ENCODE data around the gene OTX2. TPM values are rescaled to one million over a fixed set of nuclear protein-coding genes. Genes with fewer than 3 reads are reported as not detected.

OTX2 gene
- total and polyA plus RNA-seq, 2 donors from 2014 or later = not detected

DNA sequence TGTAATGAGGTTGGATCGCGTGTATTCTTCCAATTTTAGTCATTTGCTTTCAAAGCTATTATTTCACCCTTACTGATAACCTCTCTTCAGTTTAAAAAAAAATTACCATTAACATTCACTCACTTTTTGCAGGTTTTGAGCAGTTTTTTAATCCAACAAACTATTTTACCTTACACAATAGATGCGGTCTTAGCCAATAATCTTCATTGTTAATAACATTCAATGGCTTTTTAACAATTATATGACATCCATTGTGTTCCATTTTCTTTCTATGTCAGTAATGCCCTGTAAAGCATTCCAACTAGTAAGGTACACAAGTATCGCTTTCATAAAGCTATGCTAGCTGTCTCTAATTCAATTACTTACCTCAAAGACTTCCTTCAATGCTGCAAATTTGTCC, 18.9 kb upstream of the OTX2 start:
- no peak overlapping the region for H3K9ac ChIP-seq (ENCODE audit: low read length in 3 of 3)
- H3K4me3 ChIP-seq (ENCODE audit: low read length in 3 of 3) = no peak overlapping the region
- H3K27me3 ChIP-seq (ENCODE audit: control insufficient read depth, insufficient read depth, low read length) = no peaks in the 10 kb centered on the region
- FAIRE-seq = no peak
- no peak overlapping the region for H3K27ac ChIP-seq (ENCODE audit: low read depth in 2 of 2, low read length in 2 of 2)
- no peaks in the 10 kb centered on the region for H3K9me3 ChIP-seq (ENCODE audit: control insufficient read depth in 2 of 3, insufficient read depth in 1 of 3, low read length in 3 of 3)
- no peaks in the 10 kb centered on the region for H3K4me1 ChIP-seq (ENCODE audit: control insufficient read depth in 2 of 3, insufficient read depth in 2 of 3, low read depth in 1 of 3, low read length in 3 of 3)
- TF ChIP-seq, protein P1, sequence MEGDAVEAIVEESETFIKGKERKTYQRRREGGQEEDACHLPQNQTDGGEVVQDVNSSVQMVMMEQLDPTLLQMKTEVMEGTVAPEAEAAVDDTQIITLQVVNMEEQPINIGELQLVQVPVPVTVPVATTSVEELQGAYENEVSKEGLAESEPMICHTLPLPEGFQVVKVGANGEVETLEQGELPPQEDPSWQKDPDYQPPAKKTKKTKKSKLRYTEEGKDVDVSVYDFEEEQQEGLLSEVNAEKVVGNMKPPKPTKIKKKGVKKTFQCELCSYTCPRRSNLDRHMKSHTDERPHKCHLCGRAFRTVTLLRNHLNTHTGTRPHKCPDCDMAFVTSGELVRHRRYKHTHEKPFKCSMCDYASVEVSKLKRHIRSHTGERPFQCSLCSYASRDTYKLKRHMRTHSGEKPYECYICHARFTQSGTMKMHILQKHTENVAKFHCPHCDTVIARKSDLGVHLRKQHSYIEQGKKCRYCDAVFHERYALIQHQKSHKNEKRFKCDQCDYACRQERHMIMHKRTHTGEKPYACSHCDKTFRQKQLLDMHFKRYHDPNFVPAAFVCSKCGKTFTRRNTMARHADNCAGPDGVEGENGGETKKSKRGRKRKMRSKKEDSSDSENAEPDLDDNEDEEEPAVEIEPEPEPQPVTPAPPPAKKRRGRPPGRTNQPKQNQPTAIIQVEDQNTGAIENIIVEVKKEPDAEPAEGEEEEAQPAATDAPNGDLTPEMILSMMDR (IDR thresholded peaks at IDR 0.05; ENCODE audit: borderline replicate concordance, extremely low read depth, insufficient read depth) = no peak
- H3K36me3 ChIP-seq (ENCODE audit: control insufficient read depth in 2 of 3, insufficient read depth in 3 of 3, low read length in 3 of 3) = no peaks in the 10 kb centered on the region
- DNase-seq = no peak
- intact Hi-C loops (cut with DNase I) = no loop called here

DNA sequence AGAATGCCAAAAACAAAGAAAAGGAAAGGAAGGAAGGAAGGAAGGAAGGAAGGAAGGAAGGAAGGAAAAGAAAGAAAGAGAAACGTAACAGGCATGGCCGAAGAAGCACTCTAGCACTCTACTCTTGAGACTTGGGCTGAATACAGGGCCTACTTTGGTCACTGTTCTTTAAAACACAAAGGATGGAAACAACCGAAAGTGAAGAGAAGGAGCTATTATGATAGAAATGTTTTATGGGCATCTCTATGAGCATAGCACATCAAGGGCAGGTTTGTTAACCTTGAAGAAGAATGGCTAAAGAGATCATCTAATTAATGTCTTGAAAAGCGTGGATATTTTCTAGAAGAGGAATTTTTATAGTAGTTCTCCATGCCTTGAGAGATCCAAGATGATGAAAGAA, 15.9 kb upstream of the OTX2 start:
- Histone ChIP-seq H3K4me3 (ENCODE audit: low read length in 3 of 3) (no peak overlapping the region), H3K4me1 (ENCODE audit: control insufficient read depth in 2 of 3, insufficient read depth in 2 of 3, low read depth in 1 of 3, low read length in 3 of 3) (no peaks in the 10 kb centered on the region), H3K9me3 (ENCODE audit: control insufficient read depth in 2 of 3, insufficient read depth in 1 of 3, low read length in 3 of 3) (no peaks in the 10 kb centered on the region), H3K9ac (ENCODE audit: low read length in 3 of 3) (no peak overlapping the region), H3K36me3 (ENCODE audit: control insufficient read depth in 2 of 3, insufficient read depth in 3 of 3, low read length in 3 of 3) (no peaks in the 10 kb centered on the region), H3K27me3 (ENCODE audit: control insufficient read depth, insufficient read depth, low read length) (peaks cover 7% of the 10 kb centered on the region), H3K27ac (ENCODE audit: low read depth in 2 of 2, low read length in 2 of 2) (no peak overlapping the region)
- no peak for DNase-seq
- TF ChIP-seq, protein P1 (IDR thresholded peaks at IDR 0.05; ENCODE audit: borderline replicate concordance, extremely low read depth, insufficient read depth) = no peak
- no peak for FAIRE-seq
- intact Hi-C loops (cut with DNase I) = no loop called here

DNA sequence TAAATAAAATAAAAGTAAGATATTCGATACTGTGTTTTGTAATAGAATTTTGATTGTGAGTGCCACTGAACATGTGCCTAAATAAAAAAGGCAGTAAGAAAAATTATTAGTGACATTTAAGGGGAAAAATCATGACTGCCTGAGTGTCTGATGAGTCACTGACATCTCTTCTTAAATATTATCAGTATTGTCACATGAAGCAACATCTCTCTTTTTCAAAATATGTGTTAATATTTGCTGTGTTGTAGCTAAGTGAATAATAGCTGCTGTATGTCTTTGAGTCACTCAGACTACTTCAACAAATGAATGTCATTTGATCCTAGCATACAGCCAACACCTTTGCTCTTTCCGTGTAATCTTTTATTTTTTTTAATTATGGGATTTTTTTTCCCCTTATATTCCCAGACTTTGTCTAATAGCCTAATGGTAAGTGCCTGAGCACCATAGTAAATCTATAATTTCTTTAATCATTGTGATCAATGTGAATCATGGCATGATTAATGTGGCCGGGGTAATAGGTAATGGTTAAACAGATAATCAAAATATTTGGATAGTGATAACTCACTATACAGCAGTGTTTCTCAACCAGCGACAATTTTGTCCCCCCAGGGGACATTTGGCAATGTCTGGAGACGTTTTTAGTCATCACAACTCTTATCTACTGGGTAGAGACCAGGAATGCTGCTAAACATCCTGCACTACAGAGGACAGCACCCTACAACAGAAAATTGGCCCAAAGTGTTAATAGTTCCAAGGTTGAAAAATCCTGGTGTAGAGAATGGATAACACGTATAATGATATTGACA, 11.7 kb upstream of the OTX2 start:
- Histone ChIP-seq H3K4me1 (ENCODE audit: control insufficient read depth in 2 of 3, insufficient read depth in 2 of 3, low read depth in 1 of 3, low read length in 3 of 3) (no peaks in the 10 kb centered on the region), H3K27ac (ENCODE audit: low read depth in 2 of 2, low read length in 2 of 2) (no peak overlapping the region), H3K27me3 (ENCODE audit: control insufficient read depth, insufficient read depth, low read length) (peaks cover 35% of the 10 kb centered on the region), H3K36me3 (ENCODE audit: control insufficient read depth in 2 of 3, insufficient read depth in 3 of 3, low read length in 3 of 3) (no peaks in the 10 kb centered on the region), H3K9me3 (ENCODE audit: control insufficient read depth in 2 of 3, insufficient read depth in 1 of 3, low read length in 3 of 3) (no peaks in the 10 kb centered on the region), H3K9ac (ENCODE audit: low read length in 3 of 3) (no peak overlapping the region), H3K4me3 (ENCODE audit: low read length in 3 of 3) (no peak overlapping the region)
- DNase-seq (no peak), FAIRE-seq (no peak)
- TF ChIP-seq, protein P1 (IDR thresholded peaks at IDR 0.05; ENCODE audit: borderline replicate concordance, extremely low read depth, insufficient read depth) = no peak
- intact Hi-C loops (cut with DNase I) = no loop called here

All from kidney (tissue), 14 donors.